ENCODE data around the gene STARD5.

DNA sequence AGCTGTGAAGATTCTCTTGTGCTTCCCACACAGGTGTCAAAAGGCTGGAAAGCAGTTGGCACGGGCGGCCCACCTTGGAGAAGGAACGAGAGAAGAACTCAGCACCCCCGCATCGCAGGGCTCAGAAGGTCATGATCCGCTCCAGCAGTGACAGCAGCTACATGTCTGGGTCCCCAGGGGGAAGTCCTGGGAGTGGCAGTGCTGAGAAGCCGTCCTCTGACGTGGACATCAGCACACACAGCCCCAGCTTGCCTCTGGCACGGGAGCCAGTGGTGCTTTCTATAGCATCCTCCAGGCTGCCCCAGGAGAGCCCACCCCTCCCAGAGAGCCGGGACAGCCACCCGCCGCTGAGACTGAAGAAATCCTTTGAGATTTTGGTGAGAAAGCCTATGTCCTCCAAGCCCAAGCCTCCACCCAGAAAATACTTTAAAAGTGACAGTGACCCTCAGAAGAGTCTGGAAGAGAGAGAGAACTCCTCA, 31.4 kb downstream of the STARD5 start:
- no peak for TF ChIP-seq GATA2 (IDR thresholded peaks at IDR 0.05; ENCODE audit: low read depth, low read length)
- TF ChIP-seq GATA3 (IDR thresholded peaks at IDR 0.05; ENCODE audit: low read depth, low read length), result no peak

Measured in SH-SY5Y (cell line).